GM10266 (cell line): ENCODE measurements around the gene GORASP1.

Source experiments
- DNase-seq: peaks from one replicate; pipeline ENCODE4 v3.0.0; 2012; ENCODE audit errors: extremely low spot score
- TF ChIP-seq, protein P1 (sequence below): IDR thresholded peaks from 2 replicates; pipeline ENCODE4 v1.5.1; 2012; ENCODE audit warnings: mild to moderate bottlenecking, low read depth; ENCODE audit not compliant: control insufficient read depth, insufficient read depth; ENCODE audit errors: missing control alignments

Gene GORASP1

DNA sequence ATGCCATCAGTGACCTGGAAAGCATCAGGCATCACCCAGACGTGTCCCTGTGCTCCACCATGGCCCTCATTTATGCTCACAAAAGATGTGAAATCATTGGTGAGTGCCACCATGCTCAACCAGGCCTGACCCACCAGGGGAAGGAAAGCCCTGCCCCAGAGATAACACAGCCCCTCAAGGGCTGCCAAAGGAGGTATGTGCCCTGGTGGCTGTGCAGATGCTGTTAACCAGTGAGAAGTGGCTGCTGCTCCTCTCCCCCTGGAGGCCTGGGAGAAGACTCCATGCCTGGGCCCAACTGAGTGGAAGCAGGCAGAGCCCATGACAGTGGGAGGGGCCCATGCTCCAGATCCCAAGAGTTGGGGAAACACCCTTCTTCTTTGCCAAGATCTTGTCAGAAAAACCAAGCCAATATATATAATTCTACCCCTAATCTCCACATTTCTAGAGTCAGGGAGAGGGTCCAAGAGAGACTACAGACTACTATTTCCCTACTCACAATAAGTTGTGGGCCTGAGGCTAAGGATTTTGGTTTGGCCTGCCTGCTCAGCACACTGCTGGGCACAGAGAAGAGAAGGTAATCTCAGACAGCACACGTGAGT, 2.7 kb upstream of the GORASP1 start:
- TF ChIP-seq, protein P1, sequence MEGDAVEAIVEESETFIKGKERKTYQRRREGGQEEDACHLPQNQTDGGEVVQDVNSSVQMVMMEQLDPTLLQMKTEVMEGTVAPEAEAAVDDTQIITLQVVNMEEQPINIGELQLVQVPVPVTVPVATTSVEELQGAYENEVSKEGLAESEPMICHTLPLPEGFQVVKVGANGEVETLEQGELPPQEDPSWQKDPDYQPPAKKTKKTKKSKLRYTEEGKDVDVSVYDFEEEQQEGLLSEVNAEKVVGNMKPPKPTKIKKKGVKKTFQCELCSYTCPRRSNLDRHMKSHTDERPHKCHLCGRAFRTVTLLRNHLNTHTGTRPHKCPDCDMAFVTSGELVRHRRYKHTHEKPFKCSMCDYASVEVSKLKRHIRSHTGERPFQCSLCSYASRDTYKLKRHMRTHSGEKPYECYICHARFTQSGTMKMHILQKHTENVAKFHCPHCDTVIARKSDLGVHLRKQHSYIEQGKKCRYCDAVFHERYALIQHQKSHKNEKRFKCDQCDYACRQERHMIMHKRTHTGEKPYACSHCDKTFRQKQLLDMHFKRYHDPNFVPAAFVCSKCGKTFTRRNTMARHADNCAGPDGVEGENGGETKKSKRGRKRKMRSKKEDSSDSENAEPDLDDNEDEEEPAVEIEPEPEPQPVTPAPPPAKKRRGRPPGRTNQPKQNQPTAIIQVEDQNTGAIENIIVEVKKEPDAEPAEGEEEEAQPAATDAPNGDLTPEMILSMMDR, result no peak
- no peak for DNase-seq

DNA sequence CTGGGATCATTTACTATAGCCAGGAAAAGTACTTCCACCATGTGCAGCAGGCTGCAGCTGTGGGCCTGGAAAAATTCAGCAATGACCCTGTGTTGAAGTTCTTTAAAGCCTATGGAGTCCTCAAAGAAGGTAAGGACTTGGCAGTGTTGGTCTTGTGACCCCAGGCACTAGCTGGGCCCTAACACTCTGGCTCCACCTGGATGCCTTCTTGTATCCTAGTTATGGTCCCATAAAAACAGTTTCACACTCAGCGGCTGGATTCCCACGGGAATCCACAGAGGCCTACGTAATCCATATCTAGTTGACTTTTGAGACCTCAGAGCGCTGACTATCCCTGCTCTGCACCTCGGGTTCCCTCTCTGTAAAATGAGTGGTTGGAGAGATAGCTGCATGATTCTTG, 1.7 kb upstream of the GORASP1 start:
- TF ChIP-seq, protein P1, result no peak
- no peak for DNase-seq

DNA sequence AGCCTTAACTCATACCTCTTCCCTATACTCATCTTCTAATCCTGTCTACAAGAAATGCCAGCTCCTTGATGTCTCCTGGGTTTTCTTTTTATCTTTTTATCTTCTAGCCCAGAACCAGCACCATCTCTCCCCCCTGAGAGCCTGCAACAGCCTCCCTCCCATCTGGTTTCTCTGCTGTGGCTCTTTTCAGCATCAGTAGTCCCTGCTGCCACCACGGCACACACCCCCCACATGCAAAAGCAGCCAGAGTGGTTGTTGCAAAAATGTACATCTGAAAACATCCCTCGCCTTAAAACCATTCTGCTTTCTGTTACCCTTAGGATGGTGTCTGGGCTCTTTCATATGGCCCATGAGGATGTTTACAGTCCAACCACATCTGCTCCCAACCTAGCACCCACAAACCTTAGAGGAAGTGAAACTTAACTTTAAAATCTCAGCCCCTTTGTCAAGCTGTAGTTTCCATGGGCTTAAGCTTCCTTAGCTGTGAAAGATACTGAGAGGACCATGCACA, 828 bp upstream of the GORASP1 start:
- TF ChIP-seq, protein P1, result no peak
- peak; percentile 78 for DNase-seq

DNA sequence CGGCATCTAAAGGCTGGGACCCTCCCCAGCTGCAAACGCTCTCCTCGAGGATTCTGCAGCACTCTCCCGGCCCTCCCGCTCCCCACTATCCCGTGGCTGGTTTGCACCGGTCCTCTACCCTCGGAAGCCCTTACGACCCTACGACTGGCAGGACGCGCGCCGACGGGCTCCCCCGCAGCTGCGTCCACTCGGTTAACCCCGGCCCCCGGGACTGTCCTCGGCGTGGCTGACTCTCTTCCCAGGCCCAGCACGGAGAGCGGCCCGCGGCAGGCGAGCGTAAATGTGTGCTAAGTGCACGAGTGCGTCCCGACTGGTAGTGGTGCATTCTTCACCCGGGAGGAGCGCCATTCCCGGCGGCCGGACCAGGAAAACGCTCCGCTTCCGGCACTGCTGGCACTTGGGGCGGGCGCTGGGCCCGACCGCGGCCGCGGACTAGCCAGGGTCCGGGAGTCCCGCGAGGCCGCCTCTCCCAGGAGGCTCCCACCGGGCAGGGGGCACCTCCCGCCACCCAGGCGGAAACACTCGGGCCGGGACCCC, 508 bp downstream of the GORASP1 start:
- TF ChIP-seq, protein P1, result no peak
- DNase-seq, result no peak

DNA sequence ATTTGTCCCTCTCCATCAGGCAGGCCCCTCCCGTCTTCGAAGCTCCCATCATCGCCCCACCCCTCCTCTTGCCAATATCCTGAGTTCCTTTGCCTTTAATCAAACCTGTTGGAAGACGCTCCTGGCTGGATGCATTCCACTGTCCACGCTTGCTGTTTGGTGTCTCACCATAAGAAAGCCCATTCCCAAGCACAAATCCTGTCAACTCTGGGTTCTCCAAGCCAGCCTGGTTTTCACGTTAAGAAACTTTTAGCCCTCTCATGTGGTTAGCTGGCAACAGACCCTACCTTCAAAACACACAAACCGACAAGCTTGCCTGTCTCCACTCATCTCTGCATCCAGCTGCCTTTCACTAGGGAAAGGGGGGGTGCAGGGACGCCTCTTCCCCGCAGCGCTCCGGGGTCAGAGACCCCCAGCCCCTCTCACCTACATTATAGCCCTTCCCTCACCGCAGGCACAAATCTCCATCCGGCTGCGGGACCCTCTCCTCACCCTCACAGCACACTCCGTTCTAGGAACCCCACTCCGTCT, 1.1 kb downstream of the GORASP1 start:
- DNase-seq, result no peak
- TF ChIP-seq, protein P1, result no peak

DNA sequence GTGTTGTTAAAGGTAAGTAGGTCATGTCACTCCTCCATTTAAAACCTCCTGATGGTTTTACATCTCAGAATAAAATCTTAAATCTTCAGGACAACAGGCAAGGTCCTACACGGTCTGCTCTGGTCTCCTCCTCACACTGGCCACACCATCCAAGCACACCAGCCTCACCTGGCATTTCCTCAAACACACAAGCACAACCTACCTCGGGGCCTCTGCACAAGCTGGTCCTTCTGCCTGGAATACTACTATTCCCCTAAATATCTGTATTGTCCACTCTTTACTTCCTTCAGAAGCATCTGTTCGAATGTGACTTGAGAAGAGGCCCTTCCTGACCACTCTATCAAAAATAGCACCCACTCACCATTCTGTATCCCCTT, 1.8 kb downstream of the GORASP1 start:
- TF ChIP-seq, protein P1, result no peak

More for the DNA sequence above, 1.8 kb downstream of the GORASP1 start:
- no peak for DNase-seq
